DND-41 (cell line): Measurements from ENCODE around the gene NPAS2.

Source experiments
- EZH2 ChIP-seq: IDR thresholded peaks from 3 replicates; pipeline ENCODE4 v1.6.1; 2012; ENCODE audit warnings: borderline replicate concordance, low read depth, mild to moderate bottlenecking, moderate library complexity, low read length, inconsistent platforms; ENCODE audit not compliant: severe bottlenecking
- TF ChIP-seq, protein P1 (sequence below): IDR thresholded peaks from 2 replicates; pipeline ENCODE4 v1.5.1; 2012; ENCODE audit warnings: borderline replicate concordance, low read length, moderate library complexity, mild to moderate bottlenecking; ENCODE audit not compliant: poor library complexity, severe bottlenecking; ENCODE audit errors: extremely low read depth

DNA sequence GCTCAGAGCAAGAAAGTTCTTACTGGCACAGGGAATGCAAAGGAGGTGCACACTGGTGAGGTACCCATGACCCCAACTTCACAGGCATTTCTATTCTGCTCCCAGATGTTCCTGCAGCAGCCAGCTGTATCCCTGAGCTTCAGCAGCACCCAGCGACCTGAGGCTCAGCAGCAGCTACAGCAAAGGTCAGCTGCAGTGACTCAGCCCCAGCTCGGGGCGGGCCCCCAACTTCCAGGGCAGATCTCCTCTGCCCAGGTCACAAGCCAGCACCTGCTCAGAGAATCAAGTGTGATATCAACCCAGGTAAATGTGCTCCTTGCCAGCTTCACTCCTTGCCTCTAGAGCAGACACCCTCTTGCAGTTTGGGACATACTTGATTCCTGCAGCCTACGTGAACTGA is 168.0 kb downstream of the NPAS2 start:
- TF ChIP-seq, protein P1, sequence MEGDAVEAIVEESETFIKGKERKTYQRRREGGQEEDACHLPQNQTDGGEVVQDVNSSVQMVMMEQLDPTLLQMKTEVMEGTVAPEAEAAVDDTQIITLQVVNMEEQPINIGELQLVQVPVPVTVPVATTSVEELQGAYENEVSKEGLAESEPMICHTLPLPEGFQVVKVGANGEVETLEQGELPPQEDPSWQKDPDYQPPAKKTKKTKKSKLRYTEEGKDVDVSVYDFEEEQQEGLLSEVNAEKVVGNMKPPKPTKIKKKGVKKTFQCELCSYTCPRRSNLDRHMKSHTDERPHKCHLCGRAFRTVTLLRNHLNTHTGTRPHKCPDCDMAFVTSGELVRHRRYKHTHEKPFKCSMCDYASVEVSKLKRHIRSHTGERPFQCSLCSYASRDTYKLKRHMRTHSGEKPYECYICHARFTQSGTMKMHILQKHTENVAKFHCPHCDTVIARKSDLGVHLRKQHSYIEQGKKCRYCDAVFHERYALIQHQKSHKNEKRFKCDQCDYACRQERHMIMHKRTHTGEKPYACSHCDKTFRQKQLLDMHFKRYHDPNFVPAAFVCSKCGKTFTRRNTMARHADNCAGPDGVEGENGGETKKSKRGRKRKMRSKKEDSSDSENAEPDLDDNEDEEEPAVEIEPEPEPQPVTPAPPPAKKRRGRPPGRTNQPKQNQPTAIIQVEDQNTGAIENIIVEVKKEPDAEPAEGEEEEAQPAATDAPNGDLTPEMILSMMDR = no peak
- TF ChIP-seq EZH2 = no peak
